D721Med (cell line): ENCODE data around the gene GBP3.

ENCODE experiments used
- DNase-seq: peaks from one replicate; pipeline ENCODE4 v3.0.0; 2011; ENCODE audit warnings: low spot score; ENCODE audit not compliant: insufficient read length
- FAIRE-seq: peaks from 2 replicates; lab custom pipeline; 2011; peaks lifted over from hg19 to GRCh38; lab: Jason Lieb, UNC
- TF ChIP-seq, protein P1 (sequence below): IDR thresholded peaks from 2 replicates; pipeline ENCODE4 v1.5.1; 2012; ENCODE audit warnings: mild to moderate bottlenecking, control low read depth; ENCODE audit not compliant: insufficient read depth; ENCODE audit errors: missing control alignments

The GBP3 gene, protein sequence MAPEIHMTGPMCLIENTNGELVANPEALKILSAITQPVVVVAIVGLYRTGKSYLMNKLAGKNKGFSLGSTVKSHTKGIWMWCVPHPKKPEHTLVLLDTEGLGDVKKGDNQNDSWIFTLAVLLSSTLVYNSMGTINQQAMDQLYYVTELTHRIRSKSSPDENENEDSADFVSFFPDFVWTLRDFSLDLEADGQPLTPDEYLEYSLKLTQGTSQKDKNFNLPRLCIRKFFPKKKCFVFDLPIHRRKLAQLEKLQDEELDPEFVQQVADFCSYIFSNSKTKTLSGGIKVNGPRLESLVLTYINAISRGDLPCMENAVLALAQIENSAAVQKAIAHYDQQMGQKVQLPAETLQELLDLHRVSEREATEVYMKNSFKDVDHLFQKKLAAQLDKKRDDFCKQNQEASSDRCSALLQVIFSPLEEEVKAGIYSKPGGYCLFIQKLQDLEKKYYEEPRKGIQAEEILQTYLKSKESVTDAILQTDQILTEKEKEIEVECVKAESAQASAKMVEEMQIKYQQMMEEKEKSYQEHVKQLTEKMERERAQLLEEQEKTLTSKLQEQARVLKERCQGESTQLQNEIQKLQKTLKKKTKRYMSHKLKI

DNA sequence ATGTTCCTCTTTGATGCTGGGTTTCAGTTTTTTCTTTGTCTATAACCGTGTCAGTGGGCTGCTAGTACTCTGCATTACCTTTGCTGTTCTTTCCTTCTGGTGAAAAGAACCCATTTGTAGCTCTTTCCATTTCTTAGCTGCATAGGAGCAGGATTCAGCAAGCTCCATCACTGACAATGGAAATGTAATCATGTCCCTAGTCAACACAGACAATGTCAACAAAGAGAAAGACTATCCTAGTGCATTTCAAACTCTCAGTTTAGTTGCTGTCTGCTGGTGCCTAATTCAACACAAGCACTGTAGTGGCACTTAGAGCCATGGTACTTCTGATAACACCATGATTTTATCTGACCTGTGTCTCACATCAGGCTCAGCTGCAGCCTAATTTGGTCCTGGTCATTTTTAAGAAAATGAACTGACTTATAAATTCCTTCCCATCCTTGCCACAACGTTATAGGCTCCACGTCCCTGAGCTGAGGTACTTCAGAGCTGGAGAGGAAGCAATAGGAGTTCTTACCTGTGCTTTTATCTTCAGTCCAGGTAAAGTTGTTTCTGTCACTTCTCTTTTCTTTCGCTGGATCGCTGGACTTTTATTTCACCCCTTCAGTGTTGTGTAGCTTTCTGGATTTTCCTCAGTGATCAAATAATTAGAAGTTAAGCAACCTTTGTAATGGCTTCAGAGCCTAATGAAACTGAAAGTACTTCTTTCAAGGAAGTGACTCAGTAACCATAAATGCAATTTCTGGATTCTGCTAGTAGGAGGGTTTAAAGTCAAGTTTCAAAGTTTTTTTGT is at the start of gene GBP3:
Gene GBP3, minus strand, starts transcription at position 700 of the 793 bp plus-strand sequence. CDS start 2,145 bp downstream, outside the sequence.
- DNase-seq (no peak), FAIRE-seq (no peak)
- TF ChIP-seq, protein P1, sequence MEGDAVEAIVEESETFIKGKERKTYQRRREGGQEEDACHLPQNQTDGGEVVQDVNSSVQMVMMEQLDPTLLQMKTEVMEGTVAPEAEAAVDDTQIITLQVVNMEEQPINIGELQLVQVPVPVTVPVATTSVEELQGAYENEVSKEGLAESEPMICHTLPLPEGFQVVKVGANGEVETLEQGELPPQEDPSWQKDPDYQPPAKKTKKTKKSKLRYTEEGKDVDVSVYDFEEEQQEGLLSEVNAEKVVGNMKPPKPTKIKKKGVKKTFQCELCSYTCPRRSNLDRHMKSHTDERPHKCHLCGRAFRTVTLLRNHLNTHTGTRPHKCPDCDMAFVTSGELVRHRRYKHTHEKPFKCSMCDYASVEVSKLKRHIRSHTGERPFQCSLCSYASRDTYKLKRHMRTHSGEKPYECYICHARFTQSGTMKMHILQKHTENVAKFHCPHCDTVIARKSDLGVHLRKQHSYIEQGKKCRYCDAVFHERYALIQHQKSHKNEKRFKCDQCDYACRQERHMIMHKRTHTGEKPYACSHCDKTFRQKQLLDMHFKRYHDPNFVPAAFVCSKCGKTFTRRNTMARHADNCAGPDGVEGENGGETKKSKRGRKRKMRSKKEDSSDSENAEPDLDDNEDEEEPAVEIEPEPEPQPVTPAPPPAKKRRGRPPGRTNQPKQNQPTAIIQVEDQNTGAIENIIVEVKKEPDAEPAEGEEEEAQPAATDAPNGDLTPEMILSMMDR = no peak

DNA sequence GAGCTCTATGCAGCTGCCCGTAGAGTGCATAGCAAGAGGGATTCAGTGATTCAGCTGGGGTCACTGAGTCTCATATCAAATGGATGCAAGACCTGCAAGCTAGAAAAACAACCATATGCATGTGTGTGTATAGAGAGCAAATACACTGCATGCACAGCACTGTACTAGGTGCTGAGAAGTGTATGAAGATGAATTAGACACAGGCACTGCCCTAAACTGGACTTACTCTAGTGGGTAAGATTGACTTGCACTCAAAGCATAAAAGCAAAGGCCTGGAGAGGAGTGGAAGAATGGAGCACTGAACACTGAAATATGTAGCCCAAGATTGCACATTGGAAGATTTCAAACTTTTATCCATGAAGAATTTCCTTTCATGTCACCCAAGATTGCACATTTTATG is 47.8 kb upstream of the GBP3 start:
- TF ChIP-seq, protein P1 = no peak

DNA sequence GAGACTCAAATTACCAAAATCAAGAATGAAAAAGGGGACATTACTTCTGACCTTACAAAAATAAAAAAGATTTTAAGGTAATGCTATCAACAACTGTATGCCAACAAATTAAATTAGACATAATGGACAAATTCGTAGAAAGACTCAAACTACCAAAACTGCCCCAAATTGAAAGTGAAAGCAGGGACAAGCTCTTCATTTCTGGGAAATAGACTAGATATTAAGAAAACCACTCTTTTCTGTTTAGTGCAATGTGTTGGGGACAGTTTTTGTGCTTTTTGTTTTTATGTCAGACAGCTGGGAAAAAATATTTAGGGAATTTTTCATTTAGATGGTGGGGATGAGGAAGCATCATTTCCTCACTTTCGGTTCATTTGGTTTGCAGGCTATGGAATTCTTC is 47.3 kb upstream of the GBP3 start:
- DNase-seq = no peak
- FAIRE-seq = no peak
- TF ChIP-seq, protein P1 = no peak

More for the DNA sequence above, 47.8 kb upstream of the GBP3 start:
- FAIRE-seq = no peak
- DNase-seq = no peak

DNA sequence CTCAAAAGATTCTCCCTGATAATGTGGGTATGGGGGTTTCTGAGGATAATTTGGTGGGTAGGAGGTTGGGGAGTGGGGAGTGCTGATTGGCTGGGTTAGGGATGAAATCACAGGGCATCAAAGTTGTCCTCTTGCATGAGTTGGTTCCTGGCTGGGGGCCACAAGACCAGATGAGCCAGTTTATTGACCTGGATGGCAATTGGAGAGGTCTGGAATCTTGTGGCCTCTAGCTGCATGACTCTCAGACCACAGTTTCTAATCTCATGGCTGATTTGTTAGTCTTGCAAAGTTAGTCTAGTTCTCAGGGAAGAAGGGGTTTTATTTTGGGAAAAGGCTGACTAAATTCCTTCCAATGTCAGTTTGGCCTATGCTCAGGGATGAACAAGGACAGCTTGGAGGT is 45.6 kb upstream of the GBP3 start:
- FAIRE-seq = no peak
- TF ChIP-seq, protein P1 = no peak
- DNase-seq = no peak

DNA sequence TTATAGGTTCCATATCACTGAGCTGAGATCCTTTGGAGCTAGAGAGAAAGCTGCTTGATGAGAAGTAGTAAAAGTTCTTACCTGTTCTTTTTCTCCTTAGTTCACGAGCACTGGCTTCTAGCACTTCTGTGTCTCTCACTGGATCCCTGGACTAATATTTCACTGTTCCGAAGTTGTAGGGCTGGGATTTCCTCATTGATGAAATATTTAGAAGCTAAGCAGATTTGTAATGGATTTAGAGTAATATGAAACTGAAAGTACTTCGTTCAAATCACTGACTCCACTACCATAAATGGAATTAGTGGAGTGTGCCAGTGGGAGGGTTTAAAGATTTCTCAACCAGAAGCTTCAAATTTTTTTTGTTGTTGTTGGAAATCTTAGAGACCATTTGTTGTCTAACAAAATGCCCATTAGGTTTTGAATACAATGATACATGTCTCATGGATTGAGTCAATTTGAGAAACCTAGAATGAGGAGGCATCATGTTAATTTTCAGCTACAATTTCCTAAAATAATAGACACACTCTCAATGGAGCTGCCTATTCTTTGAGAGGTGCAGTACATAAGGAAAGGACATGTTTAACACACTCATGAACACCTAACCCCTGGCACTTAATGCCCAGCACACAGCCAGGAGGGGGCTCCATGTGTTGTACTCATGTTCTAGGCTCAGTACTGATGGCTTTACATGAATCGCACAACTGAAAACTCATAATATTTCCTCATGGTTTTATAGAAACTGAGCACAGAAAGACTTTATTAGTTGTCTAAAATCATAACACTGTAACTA is 42.6 kb upstream of the GBP3 start, which contains the start of gene GBP1:
Gene GBP1, minus strand, starts transcription at position 130 of the 790 bp plus-strand sequence. CDS start 1,974 bp downstream, outside the sequence.
- TF ChIP-seq, protein P1 = no peak
- DNase-seq (no peak), FAIRE-seq (no peak)

DNA sequence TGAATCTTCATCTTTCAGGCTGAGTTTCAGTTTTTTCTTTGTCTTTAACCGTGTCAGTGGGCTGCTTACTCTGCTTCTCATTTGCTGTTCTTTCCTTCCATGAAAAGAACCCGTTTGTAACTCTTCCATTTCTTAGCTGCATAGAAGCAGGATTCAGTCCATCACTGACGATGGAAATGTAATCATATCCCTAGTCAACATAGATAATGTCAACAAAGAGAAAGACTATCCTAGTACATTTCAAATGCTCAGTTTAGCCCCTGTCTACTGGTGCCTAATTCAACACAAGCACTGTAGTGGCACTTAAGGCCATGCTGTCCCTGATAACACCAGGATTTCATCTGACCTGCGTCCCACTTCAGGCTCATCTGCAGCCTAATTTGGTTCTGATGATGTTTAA is 42.0 kb upstream of the GBP3 start:
- FAIRE-seq = no peak
- TF ChIP-seq, protein P1 = no peak
- no peak for DNase-seq
